Measurements from ENCODE around the gene SH2B3. TPM values are rescaled to one million over a fixed set of nuclear protein-coding genes. Genes with fewer than 3 reads are reported as not detected.

Gene SH2B3
- total RNA-seq, 1 donor from 2014 or later: 21.8 TPM

DNA sequence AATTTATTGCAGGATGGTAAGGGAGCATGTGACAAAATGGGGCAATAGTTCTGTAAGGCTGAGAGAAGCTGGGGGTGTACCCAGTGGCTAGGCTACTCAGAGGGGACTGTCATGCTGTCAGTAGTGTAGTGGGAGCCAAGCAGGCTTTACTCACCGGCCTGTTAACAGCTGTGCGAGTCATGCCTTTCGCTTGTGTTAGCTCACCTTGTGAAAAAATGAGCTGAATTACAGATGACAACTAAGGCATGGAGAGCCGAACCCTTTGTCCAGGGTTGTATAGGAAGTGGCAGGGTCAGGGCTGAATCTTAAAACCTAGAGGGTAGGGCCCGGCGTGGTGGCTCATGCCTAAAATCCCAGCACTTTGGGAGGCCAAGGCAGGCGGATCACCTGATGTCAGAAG is 37.9 kb downstream of the SH2B3 start:
- DNase-seq (ENCODE audit: low spot score): no peak

- no peak for DNase-seq (ENCODE audit: low spot score)
Measured at GRCh38 chr12:111444314-111444924, 38.7 kb downstream of the SH2B3 start.

- peak; percentile 82 for DNase-seq (ENCODE audit: low spot score)
Measured at GRCh38 chr12:111444925-111445725, 39.4 kb downstream of the SH2B3 start.

- DNase-seq (ENCODE audit: low spot score): no peak
Measured at GRCh38 chr12:111445726-111446581, 40.2 kb downstream of the SH2B3 start.

DNA sequence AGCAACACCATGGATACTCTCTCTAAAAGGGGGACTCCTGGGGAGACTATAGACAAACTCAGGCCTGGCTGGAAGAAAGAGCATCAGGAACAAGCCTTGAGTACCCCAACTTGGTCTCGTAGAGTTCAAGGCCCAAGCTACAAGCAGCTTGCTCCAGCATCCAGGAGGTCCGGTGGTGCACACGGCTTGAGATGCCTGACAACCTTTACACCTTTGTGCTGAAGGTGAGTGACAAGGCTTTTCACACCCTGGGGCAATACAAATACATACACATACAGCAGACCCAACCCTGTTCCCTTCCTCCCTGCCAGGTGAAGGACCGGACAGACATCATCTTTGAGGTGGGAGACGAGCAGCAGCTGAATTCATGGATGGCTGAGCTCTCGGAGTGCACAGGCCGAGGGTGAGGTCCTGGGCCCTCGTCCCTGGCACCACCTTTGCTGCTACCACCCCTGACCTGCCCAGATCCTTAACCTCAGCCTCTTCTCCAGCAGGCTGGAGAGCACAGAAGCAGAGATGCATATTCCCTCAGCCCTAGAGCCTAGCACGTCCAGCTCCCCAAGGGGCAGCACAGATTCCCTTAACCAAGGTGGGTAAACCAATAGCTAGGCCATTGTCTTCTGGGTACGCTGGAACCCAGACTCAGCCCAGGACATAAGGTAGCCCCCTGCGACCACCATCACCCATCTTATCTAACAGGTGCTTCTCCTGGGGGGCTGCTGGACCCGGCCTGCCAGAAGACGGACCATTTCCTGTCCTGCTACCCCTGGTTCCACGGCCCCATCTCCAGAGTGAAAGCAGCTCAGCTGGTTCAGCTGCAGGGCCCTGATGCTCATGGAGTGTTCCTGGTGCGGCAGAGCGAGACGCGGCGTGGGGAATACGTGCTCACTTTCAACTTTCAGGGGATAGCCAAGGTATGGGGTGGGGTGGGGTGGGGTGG is 41.2 kb downstream of the SH2B3 start:
- peak; percentile 9 for DNase-seq (ENCODE audit: low spot score)

DNA sequence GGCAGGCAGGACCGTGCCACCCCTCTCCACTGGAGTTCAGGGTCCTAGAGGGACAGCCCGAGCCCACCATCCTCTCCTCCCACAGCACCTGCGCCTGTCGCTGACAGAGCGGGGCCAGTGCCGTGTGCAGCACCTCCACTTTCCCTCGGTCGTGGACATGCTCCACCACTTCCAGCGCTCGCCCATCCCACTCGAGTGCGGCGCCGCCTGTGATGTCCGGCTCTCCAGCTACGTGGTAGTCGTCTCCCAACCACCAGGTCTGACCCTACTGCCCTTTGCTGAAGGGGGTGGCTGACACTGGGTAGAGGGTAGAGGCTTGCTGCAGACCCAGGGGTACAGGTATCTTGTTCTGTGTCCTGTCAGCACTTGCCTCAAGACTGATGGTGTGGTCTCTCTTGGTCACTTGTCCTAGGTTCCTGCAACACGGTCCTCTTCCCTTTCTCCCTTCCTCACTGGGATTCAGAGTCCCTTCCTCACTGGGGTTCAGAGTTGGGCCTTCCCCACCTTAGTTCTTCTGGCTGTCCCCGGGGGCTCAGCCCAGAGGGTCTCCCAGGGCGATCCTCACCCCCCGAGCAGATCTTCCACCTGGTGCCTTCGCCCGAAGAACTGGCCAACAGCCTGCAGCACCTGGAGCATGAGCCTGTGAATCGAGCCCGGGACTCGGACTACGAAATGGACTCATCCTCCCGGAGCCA is 42.0 kb downstream of the SH2B3 start:
- no peak for DNase-seq (ENCODE audit: low spot score)

- peak; percentile 9 for DNase-seq (ENCODE audit: low spot score)
Measured at GRCh38 chr12:111448266-111448830, 42.6 kb downstream of the SH2B3 start.

DNA sequence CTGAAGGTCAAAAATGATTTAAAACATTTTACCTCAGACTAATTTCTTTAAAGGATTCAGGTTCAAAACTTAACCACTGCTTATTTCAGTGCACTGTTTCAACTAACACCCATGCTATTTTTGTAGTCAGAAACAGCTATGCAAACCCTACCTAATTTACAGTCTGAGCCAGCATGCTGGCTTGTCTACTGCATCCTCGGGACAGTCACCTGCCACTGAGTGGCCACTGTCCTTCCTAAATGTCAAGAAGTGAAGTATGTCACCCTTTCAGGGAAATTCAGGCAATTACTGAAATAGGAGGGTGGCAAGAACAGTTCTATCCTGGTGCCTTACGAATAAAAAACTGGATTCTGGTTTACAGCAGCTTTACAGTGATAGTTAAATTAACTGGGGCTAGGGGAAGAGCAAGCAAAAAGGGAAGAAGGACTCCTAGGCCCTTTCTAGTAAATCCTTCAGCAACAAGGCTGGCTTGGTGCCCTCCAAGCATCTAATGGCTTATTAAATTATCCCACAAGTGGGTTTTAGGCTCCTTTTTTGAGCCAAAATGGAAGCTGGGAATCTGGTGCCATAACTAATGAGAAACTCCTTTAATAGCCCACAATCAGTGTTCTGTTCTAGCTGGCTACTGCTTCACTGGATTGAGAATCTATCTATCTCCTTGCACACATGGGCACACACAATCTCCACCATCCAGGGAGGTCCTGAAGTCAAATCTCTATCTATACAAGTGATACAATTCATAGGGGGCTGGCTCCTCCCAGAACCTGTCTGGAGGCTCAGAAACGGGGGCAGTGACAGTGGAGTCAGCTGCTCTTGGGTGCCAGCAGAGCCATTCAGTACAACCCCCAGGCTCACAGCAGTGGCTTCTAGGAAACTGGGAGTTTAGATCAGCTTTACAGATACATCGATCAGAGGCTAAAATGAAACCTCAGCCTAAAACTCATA is 43.4 kb downstream of the SH2B3 start:
- peak; percentile 9 for DNase-seq (ENCODE audit: low spot score)

- peak; percentile 6 for DNase-seq (ENCODE audit: low spot score)
Measured at GRCh38 chr12:111450676-111451075, 45.0 kb downstream of the SH2B3 start.

- no peak for DNase-seq (ENCODE audit: low spot score)
Measured at GRCh38 chr12:111451232-111451631, 45.5 kb downstream of the SH2B3 start.

DNA sequence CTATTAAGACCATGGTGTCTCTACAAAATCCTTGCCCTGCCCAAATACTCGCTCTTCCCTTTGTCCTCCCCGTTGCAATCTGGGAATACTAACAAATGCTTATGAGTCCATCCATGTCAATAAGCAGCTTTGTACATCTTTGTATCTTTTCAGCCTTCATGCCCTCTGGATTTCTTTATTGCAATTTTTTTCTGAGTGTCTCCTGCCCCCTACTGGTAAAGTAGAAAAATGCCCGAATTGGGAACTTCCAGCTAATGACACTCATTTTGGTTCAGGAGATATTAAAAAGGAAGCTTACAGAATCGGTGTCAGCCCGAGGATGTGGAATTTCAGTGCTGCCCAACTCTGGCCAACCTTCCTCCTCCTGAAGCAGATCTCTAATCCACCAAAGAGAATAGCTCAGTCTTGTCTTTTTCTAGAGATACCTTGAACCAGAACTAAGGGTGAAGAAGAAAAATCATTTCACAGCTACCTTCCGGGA is 46.0 kb downstream of the SH2B3 start:
- peak; percentile 14 for DNase-seq (ENCODE audit: low spot score)

DNA sequence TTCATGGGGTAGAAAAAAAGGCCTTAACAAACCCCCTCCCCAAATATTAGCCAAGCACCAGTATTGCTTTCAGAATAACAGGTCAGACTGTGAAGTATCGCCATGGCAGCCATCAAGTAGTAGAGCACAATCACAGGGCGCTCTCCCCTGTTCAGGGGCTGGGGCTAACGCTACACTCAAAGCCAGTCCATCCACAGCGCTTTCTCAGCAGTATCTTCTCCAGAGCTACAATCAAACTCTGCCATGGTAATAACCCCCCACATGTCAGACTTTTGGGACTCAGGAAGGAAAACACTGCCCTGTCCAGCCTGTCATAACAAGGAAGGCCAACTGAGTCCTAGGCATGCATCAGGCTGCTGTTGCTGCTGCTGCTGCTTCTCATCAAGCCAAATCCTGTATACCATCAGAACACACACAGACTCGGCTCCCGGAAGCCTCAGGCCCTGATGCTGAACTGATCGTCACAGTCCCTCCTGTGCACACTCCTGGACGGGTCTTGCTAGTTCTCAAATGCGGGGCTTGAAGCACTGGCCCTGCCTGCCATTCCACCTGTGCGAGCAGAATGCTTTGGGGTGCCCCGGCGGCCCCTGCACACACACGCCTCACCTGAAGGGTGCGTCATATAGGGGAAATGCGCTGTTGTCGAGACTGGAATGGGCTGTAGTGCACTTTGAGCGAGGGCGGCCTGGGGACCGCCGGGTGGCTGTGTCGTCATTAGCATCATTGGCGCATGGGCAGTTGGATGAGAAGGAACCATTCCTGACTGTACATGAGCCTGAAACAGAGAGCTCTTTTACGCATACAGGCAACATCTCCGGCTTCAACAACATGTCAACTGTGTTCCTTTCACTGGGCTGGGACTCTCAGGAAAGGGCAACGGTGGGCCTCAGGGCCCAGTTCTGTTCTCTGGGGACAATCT is 47.6 kb downstream of the SH2B3 start:
- peak; percentile 8 for DNase-seq (ENCODE audit: low spot score)

DNA sequence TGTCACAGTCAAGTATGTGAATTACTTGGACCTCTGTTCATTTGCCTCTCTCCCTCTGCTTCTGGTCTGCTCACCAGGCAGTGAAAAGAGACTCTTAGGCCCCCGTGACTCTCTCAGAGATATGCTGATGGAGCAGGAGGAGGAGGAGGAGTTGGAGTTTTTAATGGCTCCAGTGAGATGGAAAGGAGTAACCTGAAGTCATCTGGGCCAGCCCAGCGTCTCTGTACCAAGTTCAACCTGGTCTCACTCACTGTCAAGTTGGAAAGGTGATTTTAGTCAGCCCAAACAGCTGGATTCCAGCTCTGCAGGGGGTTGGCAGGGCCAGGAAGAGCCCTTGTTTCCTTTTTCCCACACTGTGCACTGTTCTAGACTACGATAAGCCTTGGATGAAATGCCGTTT is 48.6 kb downstream of the SH2B3 start:
- no peak for DNase-seq (ENCODE audit: low spot score)

DNA sequence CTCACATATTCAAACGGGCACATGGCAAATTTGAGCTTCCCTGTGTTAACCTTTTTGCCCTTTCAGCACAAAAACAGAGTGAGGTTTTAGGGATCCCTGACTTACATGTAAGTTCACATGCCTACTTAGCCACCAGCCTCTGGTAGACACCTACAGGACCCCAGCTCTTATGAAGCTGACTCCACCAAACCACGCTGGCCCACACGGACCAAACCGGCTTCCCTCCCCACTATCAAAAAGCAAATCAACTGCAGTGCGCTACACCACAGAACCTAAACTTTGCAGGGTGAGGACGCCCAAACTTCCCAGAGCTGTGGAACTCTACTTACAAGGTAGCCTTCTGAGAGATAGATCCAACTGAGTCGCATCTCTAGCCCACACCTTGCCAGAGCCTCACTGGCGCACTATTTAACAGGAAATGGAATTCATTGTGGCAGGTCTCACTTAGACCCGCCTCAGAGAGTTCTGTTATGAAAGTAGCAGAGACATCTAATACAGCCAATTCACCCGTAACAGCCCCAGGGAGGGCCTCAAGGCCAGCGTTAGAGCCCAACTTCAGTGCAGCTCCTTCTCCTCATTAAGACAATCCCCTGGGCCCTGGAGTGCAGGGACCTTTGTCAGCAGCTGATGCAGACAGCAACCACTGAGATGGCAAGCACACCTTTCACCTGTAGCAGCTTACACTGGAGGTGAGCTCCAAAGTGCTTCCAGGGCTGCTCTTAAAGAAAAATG is 49.2 kb downstream of the SH2B3 start:
- no peak for DNase-seq (ENCODE audit: low spot score)

DNA sequence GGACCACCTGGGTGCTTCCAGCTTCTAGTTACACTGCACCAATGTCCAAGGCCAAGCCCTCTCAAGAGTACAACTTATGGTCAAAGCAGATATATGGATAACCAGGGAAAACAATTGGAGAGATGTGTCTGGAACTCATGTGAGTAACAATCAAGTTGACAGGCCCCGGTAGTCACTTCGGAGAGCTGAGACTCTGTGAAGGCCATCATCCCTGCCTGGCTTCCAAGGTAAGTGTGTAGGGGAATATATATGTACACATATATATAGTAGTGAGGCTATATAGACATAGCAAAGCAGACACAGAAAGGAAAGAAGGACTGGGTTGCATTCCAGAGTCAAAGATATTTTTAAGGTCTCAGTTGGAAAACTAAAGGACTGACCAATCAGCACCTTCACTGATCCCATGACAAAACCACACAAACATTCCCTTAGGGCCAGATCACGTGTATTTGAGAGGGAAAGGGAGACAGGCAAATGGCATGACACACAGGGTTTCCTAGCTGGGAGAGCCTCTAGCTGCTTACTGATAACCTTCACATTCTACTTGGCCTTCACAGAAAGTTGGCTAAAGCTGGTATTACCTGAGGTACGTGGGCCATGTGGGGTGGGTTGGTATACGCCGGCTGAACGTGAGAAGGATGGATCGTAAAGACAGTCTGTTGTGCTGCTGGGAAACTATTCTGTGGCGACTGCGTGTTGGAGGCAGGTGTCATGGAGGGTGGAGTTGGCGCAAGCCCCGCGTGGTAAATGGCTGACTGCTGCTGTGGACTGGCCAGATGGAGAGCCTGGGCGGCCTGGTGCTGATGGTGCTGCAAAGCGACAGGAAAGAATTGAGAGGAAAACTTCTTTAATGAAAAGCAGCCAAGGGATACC is 50.0 kb downstream of the SH2B3 start:
- no peak for DNase-seq (ENCODE audit: low spot score)

DNA sequence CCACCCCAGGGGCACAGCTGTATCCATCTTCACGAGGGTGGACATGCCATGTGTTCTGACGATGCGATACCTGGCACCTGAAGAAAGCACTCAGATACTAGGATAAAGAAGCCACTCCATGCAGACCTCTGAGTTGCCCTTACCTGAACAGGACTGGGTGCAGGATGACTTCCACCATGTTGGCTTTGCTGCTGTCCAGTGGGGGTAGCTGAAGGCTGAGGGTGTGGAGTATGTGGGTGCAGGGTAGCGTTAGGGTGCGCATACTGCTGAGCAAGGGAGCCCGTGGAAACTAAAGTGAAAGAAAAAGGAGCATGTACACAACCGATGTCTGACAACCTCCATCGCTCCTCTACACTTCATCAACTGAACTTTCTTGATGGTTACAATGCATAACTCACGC is 51.3 kb downstream of the SH2B3 start:
- no peak for DNase-seq (ENCODE audit: low spot score)
